Mesenchymal stem cell (in vitro differentiated cells and primary cell): ENCODE data around the gene BMPR1A.

Experiments used
- DNase-seq: peaks from one replicate; pipeline ENCODE4 v3.0.0-alpha.2; 2013
- H2AFZ ChIP-seq: one replicate; pipeline ENCODE4 v1.6.1; 2013; ENCODE audit warnings: low read depth, mild to moderate bottlenecking, control low read depth, inconsistent platforms, low read length, moderate library complexity
- H2AK5ac ChIP-seq: 2 replicates; pipeline ENCODE4 v1.6.1; 2013; ENCODE audit warnings: low read length, moderate library complexity, mild to moderate bottlenecking, inconsistent platforms; ENCODE audit not compliant: severe bottlenecking
- H2BK120ac ChIP-seq: one replicate; pipeline ENCODE4 v1.6.1; 2013; ENCODE audit warnings: low read depth, mild to moderate bottlenecking, inconsistent platforms, low read length, moderate library complexity
- H2BK12ac ChIP-seq, 2 experiments: one replicate each; pipeline ENCODE4 v1.6.1; 2013; ENCODE audit warnings: inconsistent platforms in 2 of 2, low read length in 2 of 2, mild to moderate bottlenecking in 2 of 2, moderate library complexity in 2 of 2, control low read depth in 1 of 2
- H2BK15ac ChIP-seq: one replicate; pipeline ENCODE4 v1.6.1; 2013; ENCODE audit warnings: mild to moderate bottlenecking, low read depth, inconsistent platforms; ENCODE audit not compliant: poor library complexity, severe bottlenecking
- H2BK5ac ChIP-seq: 2 replicates; pipeline ENCODE4 v1.6.1; 2013; ENCODE audit warnings: low read depth, mild to moderate bottlenecking, low read length, control low read depth, inconsistent platforms; ENCODE audit not compliant: poor library complexity, severe bottlenecking
- H3K14ac ChIP-seq, 2 experiments: one replicate each; pipeline ENCODE4 v1.6.1; 2013; ENCODE audit warnings: inconsistent platforms in 2 of 2, low read length in 2 of 2, control low read depth in 1 of 2, mild to moderate bottlenecking in 1 of 2, moderate library complexity in 1 of 2
- H3K18ac ChIP-seq, 2 experiments: one replicate each; pipeline ENCODE4 v1.6.1; 2013; ENCODE audit warnings: inconsistent platforms in 2 of 2, low read length in 2 of 2, control low read depth in 1 of 2, low read depth in 1 of 2, mild to moderate bottlenecking in 1 of 2
- H3K23ac ChIP-seq, 2 experiments: one replicate each; pipeline ENCODE4 v1.6.1; 2013; ENCODE audit warnings: inconsistent platforms in 2 of 2, low read length in 2 of 2, mild to moderate bottlenecking in 2 of 2, moderate library complexity in 2 of 2, control low read depth in 1 of 2
- H3K27ac ChIP-seq: 2 replicates; pipeline ENCODE4 v1.5.1; 2013; ENCODE audit warnings: mild to moderate bottlenecking, moderate library complexity, low read length, control low read depth, inconsistent platforms; ENCODE audit not compliant: poor library complexity, severe bottlenecking
- H3K27me3 ChIP-seq, 2 experiments: 2 replicates each; pipeline versions ENCODE4 v1.6.1 to v1.7.0; 2013; ENCODE audit warnings: low read length in 2 of 2, mild to moderate bottlenecking in 2 of 2, moderate library complexity in 2 of 2, control low read depth in 1 of 2, inconsistent platforms in 1 of 2; ENCODE audit not compliant: control insufficient read depth in 1 of 2, insufficient read depth in 1 of 2
- H3K36me3 ChIP-seq, 2 experiments: 2 replicates each; pipeline versions ENCODE4 v1.6.1 to v1.7.0; 2013; ENCODE audit warnings: low read length in 2 of 2, control low read depth in 1 of 2, inconsistent platforms in 1 of 2, low read depth in 1 of 2, mild to moderate bottlenecking in 1 of 2; ENCODE audit not compliant: insufficient read depth in 2 of 2, control insufficient read depth in 1 of 2
- H3K4ac ChIP-seq, 2 experiments: one replicate each; pipeline ENCODE4 v1.6.1; 2013; ENCODE audit warnings: inconsistent platforms in 2 of 2, low read length in 2 of 2, mild to moderate bottlenecking in 2 of 2, moderate library complexity in 2 of 2, control low read depth in 1 of 2, low read depth in 1 of 2
- H3K4me1 ChIP-seq: 2 replicates; pipeline ENCODE4 v1.6.1; 2013; ENCODE audit warnings: low read depth, low read length, control low read depth; ENCODE audit not compliant: control insufficient read depth, insufficient read depth
- H3K4me2 ChIP-seq: 2 replicates; pipeline ENCODE4 v1.6.1; 2013; ENCODE audit warnings: low read length, mild to moderate bottlenecking, inconsistent platforms; ENCODE audit not compliant: poor library complexity, severe bottlenecking
- H3K4me3 ChIP-seq, 2 experiments: 2 replicates each; pipeline versions ENCODE4 v1.5.1 to v1.7.0; 2013; ENCODE audit warnings: low read length in 2 of 2, mild to moderate bottlenecking in 2 of 2, control low read depth in 1 of 2, low read depth in 1 of 2; ENCODE audit not compliant: insufficient read depth in 1 of 2
- H3K79me1 ChIP-seq: replicated peaks from 2 replicates; pipeline ENCODE4 v1.6.1; 2013; ENCODE audit warnings: mild to moderate bottlenecking, control low read depth, low read length, inconsistent platforms; ENCODE audit not compliant: poor library complexity, severe bottlenecking
- H3K9ac ChIP-seq: 2 replicates; pipeline ENCODE4 v1.7.0; 2013; ENCODE audit warnings: mild to moderate bottlenecking, low read length, moderate library complexity
- H3K9me3 ChIP-seq: 2 replicates; pipeline ENCODE4 v1.7.0; 2013; ENCODE audit warnings: mild to moderate bottlenecking, low read length; ENCODE audit not compliant: control insufficient read depth
- H4K8ac ChIP-seq: one replicate; pipeline ENCODE4 v1.6.1; 2013; ENCODE audit warnings: inconsistent platforms, mild to moderate bottlenecking, low read length, moderate library complexity
- H4K91ac ChIP-seq: one replicate; pipeline ENCODE4 v1.6.1; 2013; ENCODE audit warnings: mild to moderate bottlenecking, low read length, inconsistent platforms
- WGBS: methylation state at CpG from one replicate; pipeline ENCODE4 v1.1.7; 2013; ENCODE audit warnings: mixed read lengths; 5-methylcytosine and 5-hydroxymethylcytosine counted together

The BMPR1A gene

DNA sequence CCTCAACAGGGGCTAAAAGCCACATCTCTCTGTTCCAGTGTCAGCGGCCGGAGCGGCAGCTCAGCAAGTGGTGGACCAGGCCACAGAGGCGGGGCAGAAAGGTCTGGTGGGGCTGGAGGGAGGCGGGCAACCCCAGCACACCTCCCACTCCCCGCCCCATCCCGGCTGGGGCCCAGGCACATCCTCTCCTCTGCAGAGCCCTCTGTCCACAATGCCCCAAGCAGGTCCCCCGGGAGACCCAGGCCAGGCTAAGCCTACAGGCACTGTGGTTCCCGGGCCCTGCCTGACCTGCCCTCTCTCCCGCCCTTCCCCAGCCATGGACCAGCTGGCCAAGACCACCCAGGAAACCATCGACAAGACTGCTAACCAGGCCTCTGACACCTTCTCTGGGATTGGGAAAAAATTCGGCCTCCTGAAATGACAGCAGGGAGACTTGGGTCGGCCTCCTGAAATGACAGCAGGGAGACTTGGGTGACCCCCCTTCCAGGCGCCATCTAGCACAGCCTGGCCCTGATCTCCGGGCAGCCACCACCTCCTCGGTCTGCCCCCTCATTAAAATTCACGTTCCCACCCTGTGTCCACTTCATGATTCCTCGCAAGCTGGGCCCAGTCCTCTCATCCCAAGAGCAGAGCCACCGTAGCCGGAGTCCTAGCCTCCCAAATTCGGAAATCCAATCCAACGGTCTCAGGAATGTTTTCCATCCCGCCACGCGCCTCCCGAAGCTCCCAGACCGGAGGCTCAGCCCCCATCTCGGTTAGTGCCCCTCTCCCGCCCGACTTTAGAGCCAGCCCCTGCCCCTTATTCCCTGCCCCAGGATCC lies 214.0 kb downstream of the BMPR1A start:
- peak overlapping the region; percentile 49 to 70 for H2BK12ac ChIP-seq
- H3K79me1 ChIP-seq: no peaks in the 10 kb centered on the region
- H3K4me1 ChIP-seq: peaks cover 34% of the 10 kb centered on the region
- H2AFZ ChIP-seq: peak overlapping the region; percentile 36
- H3K18ac ChIP-seq: peak overlapping the region; percentile 76 to 86
- H3K23ac ChIP-seq: peak overlapping the region in 1 of 2 experiments; percentile 23
- no peaks in the 10 kb centered on the region for H3K9me3 ChIP-seq
- H3K27ac ChIP-seq: peak overlapping the region; percentile 56
- peak overlapping the region; percentile 82 for H2BK15ac ChIP-seq
- 10% methylated on average over 30 of the region's 30 CpGs for WGBS
- DNase-seq: peak; percentile 76
- H3K9ac ChIP-seq: peak overlapping the region; percentile 97
- peaks cover 0 to 3% of the 10 kb centered on the region in 2 experiments for H3K36me3 ChIP-seq
- H4K91ac ChIP-seq: peak overlapping the region; percentile 87
- peak overlapping the region; percentile 90 for H4K8ac ChIP-seq
- H2BK120ac ChIP-seq: peak overlapping the region; percentile 99
- peak overlapping the region; percentile 60 to 81 for H3K4me3 ChIP-seq
- no peaks in the 10 kb centered on the region for H3K27me3 ChIP-seq
- peak overlapping the region; percentile 66 for H2BK5ac ChIP-seq
- H3K14ac ChIP-seq: peak overlapping the region in 1 of 2 experiments; percentile 86
- peak overlapping the region; percentile 69 to 88 for H3K4ac ChIP-seq
- H2AK5ac ChIP-seq: peak overlapping the region; percentile 40
- H3K4me2 ChIP-seq: peak overlapping the region; percentile 95

DNA sequence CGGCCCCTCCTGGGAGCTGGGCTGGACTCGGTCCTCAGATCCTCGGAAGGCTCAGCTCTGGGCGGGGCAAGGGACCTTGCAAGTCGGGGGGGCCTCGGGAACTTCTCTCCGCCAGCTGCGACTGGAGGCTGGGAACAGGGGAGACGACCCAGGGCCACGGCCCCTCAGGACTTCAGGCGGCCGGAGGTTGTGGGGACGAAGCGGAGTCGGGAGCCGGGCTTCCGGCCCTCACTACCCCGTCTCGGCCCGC lies 214.5 kb downstream of the BMPR1A start:
- Histone ChIP-seq H2BK120ac (peak overlapping the region; percentile 99), H3K36me3 (peaks cover 0 to 3% of the 10 kb centered on the region in 2 experiments), H2BK15ac (peak overlapping the region; percentile 82), H3K79me1 (no peaks in the 10 kb centered on the region), H2AK5ac (no peak overlapping the region), H3K9me3 (no peaks in the 10 kb centered on the region), H2BK12ac (peak overlapping the region; percentile 49 to 70), H2BK5ac (peak overlapping the region; percentile 66), H3K18ac (peak overlapping the region; percentile 76 to 86), H2AFZ (peak overlapping the region; percentile 36), H3K23ac (peak overlapping the region in 1 of 2 experiments; percentile 38), H4K91ac (peak overlapping the region; percentile 87), H3K14ac (peak overlapping the region in 1 of 2 experiments; percentile 86), H3K4ac (peak overlapping the region; percentile 69 to 88), H3K27me3 (no peaks in the 10 kb centered on the region), H3K27ac (peak overlapping the region; percentile 56), H3K4me3 (peak overlapping the region; percentile 60 to 81), H3K4me1 (peaks cover 34% of the 10 kb centered on the region), H3K4me2 (peak overlapping the region; percentile 95), H4K8ac (peak overlapping the region; percentile 90), H3K9ac (peak overlapping the region; percentile 97)
- no peak for DNase-seq
- under 1% methylated on average over 20 of the region's 20 CpGs for WGBS

DNA sequence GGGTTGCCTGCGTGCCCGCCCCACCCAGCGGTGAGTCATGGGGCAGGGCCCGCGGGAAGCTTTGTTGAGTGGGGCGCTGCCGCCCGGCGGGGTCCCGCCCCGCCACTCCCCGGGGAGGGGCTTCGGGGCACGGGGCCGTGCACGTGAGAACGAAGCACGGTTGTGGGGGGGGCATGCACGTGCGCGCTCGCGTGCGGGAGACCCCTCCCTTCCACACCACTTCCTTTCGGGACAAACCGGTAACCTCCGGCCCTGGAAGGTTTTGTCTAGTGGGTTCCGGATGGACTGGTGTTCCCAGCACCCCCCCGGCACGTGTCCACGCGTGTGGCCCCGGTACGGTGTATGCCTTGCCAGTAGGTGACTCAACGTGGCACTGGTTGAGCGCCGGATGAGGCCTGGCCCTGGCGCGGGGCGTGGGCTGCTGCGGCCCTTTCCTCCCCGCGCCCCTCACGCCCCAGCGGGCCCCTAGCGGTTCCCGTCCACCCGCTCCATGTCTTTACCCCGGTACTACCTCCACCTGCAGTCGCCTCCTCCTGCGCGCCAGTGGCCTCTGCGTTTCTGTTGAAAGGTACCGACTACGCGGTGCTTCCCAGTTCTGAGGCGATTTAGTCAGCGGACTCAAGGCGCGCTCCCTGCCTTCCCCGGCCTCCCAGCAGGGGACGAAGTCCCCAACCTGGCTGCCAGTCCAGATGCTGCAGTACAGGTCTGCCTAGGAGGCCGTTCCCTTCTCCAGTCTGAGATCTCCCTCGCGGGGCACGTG lies 215.0 kb downstream of the BMPR1A start:
- peak overlapping the region; percentile 36 for H3K27ac ChIP-seq
- H4K91ac ChIP-seq: peak overlapping the region; percentile 65
- peak overlapping the region; percentile 97 for H3K9ac ChIP-seq
- DNase-seq: peak; percentile 85
- peak overlapping the region; percentile 63 to 81 for H3K4ac ChIP-seq
- peak overlapping the region in 1 of 2 experiments; percentile 20 for H3K23ac ChIP-seq
- peak overlapping the region; percentile 81 to 88 for H3K18ac ChIP-seq
- 7% methylated on average over 49 of the region's 66 CpGs for WGBS
- no peaks in the 10 kb centered on the region for H3K9me3 ChIP-seq
- peak overlapping the region; percentile 95 for H3K4me2 ChIP-seq
- peaks cover 32% of the 10 kb centered on the region for H3K4me1 ChIP-seq
- H2BK15ac ChIP-seq: peak overlapping the region; percentile 77
- H2BK12ac ChIP-seq: peak overlapping the region; percentile 71 to 79
- H2BK120ac ChIP-seq: peak overlapping the region; percentile 99
- H3K14ac ChIP-seq: peak overlapping the region in 1 of 2 experiments; percentile 79
- H2BK5ac ChIP-seq: no peak overlapping the region
- peak overlapping the region; percentile 92 for H4K8ac ChIP-seq
- peaks cover 0 to 3% of the 10 kb centered on the region in 2 experiments for H3K36me3 ChIP-seq
- peak overlapping the region; percentile 72 for H2AFZ ChIP-seq
- peak overlapping the region; percentile 60 to 81 for H3K4me3 ChIP-seq
- H3K27me3 ChIP-seq: no peaks in the 10 kb centered on the region
- H2AK5ac ChIP-seq: peak overlapping the region; percentile 67
- no peaks in the 10 kb centered on the region for H3K79me1 ChIP-seq
